GM23248 (cell line): ENCODE data around the gene GPER1. TPM values are rescaled to one million over a fixed set of nuclear protein-coding genes. Genes with fewer than 3 reads are reported as not detected.
"Not testable (repeated sequence)": the region's sequence is repeated elsewhere in the genome, so short reads cannot be mapped to it uniquely, and the experiment has no call there.

Experiments
- DNase-seq: peaks from one replicate; pipeline ENCODE4 v3.0.0-alpha.2; 2015
- H2AFZ ChIP-seq: fragments of 200-600 bp; sonication (generic); 2 replicates; pipeline ENCODE4 v1.6.1; 2016; ENCODE audit warnings: antibody characterized with exemption
- H3F3A ChIP-seq: fragments of 200-600 bp; sonication (generic); 2 replicates; pipeline ENCODE4 v1.6.1; 2016; ENCODE audit warnings: mild to moderate bottlenecking, antibody characterized with exemption, mixed run types; ENCODE audit not compliant: insufficient read depth
- H3K27ac ChIP-seq: fragments of 200-600 bp; sonication (generic); 2 replicates; pipeline ENCODE4 v1.5.1; 2016; ENCODE audit warnings: mild to moderate bottlenecking
- H3K27me3 ChIP-seq: fragments of 200-600 bp; sonication (generic); replicated peaks from 2 replicates; pipeline ENCODE4 v1.6.1; 2016; ENCODE audit warnings: mild to moderate bottlenecking; ENCODE audit not compliant: insufficient read depth
- H3K36me3 ChIP-seq: fragments of 200-600 bp; sonication (generic); 2 replicates; pipeline ENCODE4 v1.6.1; 2016; ENCODE audit warnings: low read depth, mild to moderate bottlenecking
- H3K4me1 ChIP-seq: fragments of 200-600 bp; sonication (generic); 2 replicates; pipeline ENCODE4 v1.6.1; 2016; ENCODE audit warnings: mild to moderate bottlenecking; ENCODE audit not compliant: insufficient read depth
- H3K4me2 ChIP-seq: fragments of 200-600 bp; sonication (generic); one replicate; pipeline ENCODE4 v1.6.1; 2016; ENCODE audit warnings: mild to moderate bottlenecking; ENCODE audit not compliant: unreplicated experiment
- H3K4me3 ChIP-seq: fragments of 200-600 bp; sonication (generic); 2 replicates; pipeline ENCODE4 v1.5.1; 2016; ENCODE audit warnings: mild to moderate bottlenecking
- H3K79me2 ChIP-seq: fragments of 200-600 bp; sonication (generic); 2 replicates; pipeline ENCODE4 v1.6.1; 2016; ENCODE audit warnings: mild to moderate bottlenecking; ENCODE audit not compliant: insufficient read depth
- H3K9ac ChIP-seq: fragments of 200-600 bp; sonication (generic); 2 replicates; pipeline ENCODE4 v1.6.1; 2016; ENCODE audit warnings: mild to moderate bottlenecking
- H3K9me2 ChIP-seq: fragments of 200-600 bp; sonication (generic); 2 replicates; pipeline ENCODE4 v1.6.1; 2016; ENCODE audit warnings: mixed run types, mild to moderate bottlenecking, moderate library complexity; ENCODE audit not compliant: insufficient read depth
- H3K9me3 ChIP-seq: fragments of 200-600 bp; sonication (generic); one replicate; pipeline ENCODE4 v1.6.1; 2017; ENCODE audit warnings: low read depth
- H4K20me1 ChIP-seq: fragments of 200-600 bp; sonication (generic); 2 replicates; pipeline ENCODE4 v1.6.0; 2016; ENCODE audit not compliant: insufficient read depth
- EZH2 ChIP-seq: fragments of 200-600 bp; sonication (generic); IDR thresholded peaks from 2 replicates; pipeline ENCODE4 v1.6.1; 2018; ENCODE audit warnings: antibody characterized with exemption, mild to moderate bottlenecking; ENCODE audit not compliant: insufficient read depth, poor library complexity, severe bottlenecking
- EZH2phosphoT487 ChIP-seq: fragments of 200-600 bp; sonication (generic); IDR thresholded peaks from 2 replicates; pipeline ENCODE4 v1.6.1; 2018; ENCODE audit warnings: antibody characterized with exemption, moderate library complexity, mild to moderate bottlenecking, low read depth; ENCODE audit not compliant: insufficient read depth
- WGBS, 2 experiments: methylation state at CpG; one replicate each; pipeline ENCODE4 v1.1.6; 2015 to 2017; ENCODE audit warnings: low lambda C conversion rate in 2 of 2, low coverage in 1 of 2; ENCODE audit errors: missing lambda C conversion rate in 2 of 2; 5-methylcytosine and 5-hydroxymethylcytosine counted together
- in situ Hi-C: fragments of 300-500 bp; cut with MboI; formaldehyde crosslinking; loops from 2 replicates; pipeline ENCODE4 v1.15.0; 2020
- polyA plus RNA-seq: library from polyadenylated mRNA; unstranded; fragments of >200 nt; fragmentation: Nextera tagmentation; extraction: Ambion mirVana; gene quantifications from 2 replicates; pipeline ENCODE4 v1.2.1, GENCODE V29; 2016
- total RNA-seq: library from RNA; depleted of rRNA; stranded (reverse); fragments of >200 nt; shearing (Covaris generic); gene quantifications from 2 replicates; pipeline ENCODE4 v1.2.3, GENCODE V29; 2014

GPER1 gene
- total and polyA plus RNA-seq, 2 experiments from 2014 or later: 5.6 to 6.7 TPM

- Histone ChIP-seq H3K4me2 (peak overlapping the region; percentile 62), H2AFZ (peak overlapping the region; percentile 99), H3K27me3 (no peaks in the 10 kb centered on the region), H3F3A (no peaks in the 10 kb centered on the region), H4K20me1 (no peaks in the 10 kb centered on the region), H3K4me3 (peak overlapping the region; percentile 98), H3K4me1 (0 out of 2 replicates have a peak, but pooled peaks cover 6% of the 10 kb centered on the region), H3K9me2 (no peaks in the 10 kb centered on the region), H3K36me3 (no peaks in the 10 kb centered on the region), H3K9me3 (no peaks in the 10 kb centered on the region), H3K27ac (peak overlapping the region; percentile 76), H3K79me2 (peaks cover 5% of the 10 kb centered on the region), H3K9ac (peak overlapping the region; percentile 89)
- WGBS, 2 experiments: 10 to 13% methylated on average over 33 to 42 of the region's 51 CpGs
- TF ChIP-seq EZH2phosphoT487: no peak
- no peak for TF ChIP-seq EZH2
- in situ Hi-C loops: no loop called here
- DNase-seq: no peak
Measured at GRCh38 chr7:1137517-1138167, 49.7 kb downstream of the GPER1 start.

- H2AFZ ChIP-seq: no peak overlapping the region
- H3K4me3 ChIP-seq: no peak overlapping the region
- H3K4me2 ChIP-seq: no peak overlapping the region
- H3K4me1 ChIP-seq: 0 out of 2 replicates have a peak, but pooled peaks cover 6% of the 10 kb centered on the region
- no peaks in the 10 kb centered on the region for H3K36me3 ChIP-seq
- no peaks in the 10 kb centered on the region for H3K9me2 ChIP-seq
- H3K27ac ChIP-seq: no peak overlapping the region
- no peaks in the 10 kb centered on the region for H3F3A ChIP-seq
- no peaks in the 10 kb centered on the region for H4K20me1 ChIP-seq
- peaks cover 5% of the 10 kb centered on the region for H3K79me2 ChIP-seq
- WGBS, 2 experiments: 74 to 77% methylated on average over 4 of the region's 4 CpGs
- DNase-seq: no peak
- TF ChIP-seq EZH2 (no peak), EZH2phosphoT487 (no peak)
- H3K9ac ChIP-seq: no peak overlapping the region
- H3K9me3 ChIP-seq: no peaks in the 10 kb centered on the region
- in situ Hi-C loops: no loop called here
- no peaks in the 10 kb centered on the region for H3K27me3 ChIP-seq
Measured at GRCh38 chr7:1140476-1141104, 52.7 kb downstream of the GPER1 start.

- no peak for DNase-seq
- no peaks in the 10 kb centered on the region for H3K9me2 ChIP-seq
- no peak overlapping the region for H2AFZ ChIP-seq
- WGBS, 2 experiments: 64 to 65% methylated on average over 6 of the region's 6 CpGs
- H3K4me2 ChIP-seq: no peak overlapping the region
- H3K9ac ChIP-seq: no peak overlapping the region
- H3K36me3 ChIP-seq: no peaks in the 10 kb centered on the region
- H3K79me2 ChIP-seq: peaks cover 5% of the 10 kb centered on the region
- no peak overlapping the region for H3K4me3 ChIP-seq
- no peaks in the 10 kb centered on the region for H4K20me1 ChIP-seq
- H3K9me3 ChIP-seq: no peaks in the 10 kb centered on the region
- TF ChIP-seq EZH2 (no peak), EZH2phosphoT487 (no peak)
- in situ Hi-C loops: no loop called here
- H3K4me1 ChIP-seq: 0 out of 2 replicates have a peak, but pooled peaks cover 6% of the 10 kb centered on the region
- H3F3A ChIP-seq: no peaks in the 10 kb centered on the region
- no peaks in the 10 kb centered on the region for H3K27me3 ChIP-seq
- no peak overlapping the region for H3K27ac ChIP-seq
Measured at GRCh38 chr7:1141651-1142050, 53.7 kb downstream of the GPER1 start.

GRCh38 chr7:1142051-1142635 is 54.2 kb downstream of the GPER1 start:
- Histone ChIP-seq H3F3A (no peaks in the 10 kb centered on the region), H3K27ac (no peak overlapping the region), H3K4me1 (0 out of 2 replicates have a peak, but pooled peaks cover 1% of the 10 kb centered on the region), H3K9me2 (no peaks in the 10 kb centered on the region), H2AFZ (peak overlapping the region; percentile 33; the same call in 1 of the 2 replicates), H3K27me3 (no peaks in the 10 kb centered on the region), H3K9me3 (no peaks in the 10 kb centered on the region), H3K4me3 (no peak overlapping the region), H3K4me2 (peak overlapping the region; percentile 14), H3K79me2 (peaks cover 4% of the 10 kb centered on the region), H4K20me1 (no peaks in the 10 kb centered on the region), H3K9ac (no peak overlapping the region), H3K36me3 (no peaks in the 10 kb centered on the region)
- peak; percentile 48 for DNase-seq
- TF ChIP-seq EZH2: no peak
- TF ChIP-seq EZH2phosphoT487: no peak
- in situ Hi-C loops: no loop called here
- WGBS, 2 experiments: 33 to 45% methylated on average over 14 of the region's 14 CpGs

GRCh38 chr7:1143031-1143430 is 55.1 kb downstream of the GPER1 start:
- H4K20me1 ChIP-seq, H3K27ac ChIP-seq, H3K9me3 ChIP-seq, H3K4me1 ChIP-seq, H3K27me3 ChIP-seq, H3K36me3 ChIP-seq, H2AFZ ChIP-seq, H3K4me2 ChIP-seq, H3K79me2 ChIP-seq, H3K9me2 ChIP-seq, H3K9ac ChIP-seq, H3F3A ChIP-seq, in situ Hi-C loops, DNase-seq, H3K4me3 ChIP-seq: not testable (repeated sequence)
- 71 to 73% methylated on average over 5 of the region's 5 CpGs for WGBS, 2 experiments
